HepG2 (cell line): ENCODE data around the gene EFNA2. TPM values are rescaled to one million over a fixed set of nuclear protein-coding genes. Genes with fewer than 3 reads are reported as not detected.

ENCODE experiments used
- ATF2 ChIP-seq: sonication (generic); formaldehyde crosslinking; IDR thresholded peaks from 2 replicates; pipeline ENCODE4 v1.4.0; 2020; ENCODE audit warnings: missing genetic modification reagents
- CAMTA2 ChIP-seq: sonication (generic); formaldehyde crosslinking; IDR thresholded peaks from 2 replicates; pipeline ENCODE4 v1.4.0; 2020; ENCODE audit warnings: mild to moderate bottlenecking, missing genetic modification reagents, borderline replicate concordance
- HMG20A ChIP-seq: IDR thresholded peaks from 2 replicates; pipeline ENCODE4 v1.6.1; 2016; ENCODE audit warnings: borderline replicate concordance
- KDM3A ChIP-seq: IDR thresholded peaks from 2 replicates; pipeline ENCODE4 v1.6.1; 2018; ENCODE audit warnings: low read depth, missing compliant biosample characterization
- KLF9 ChIP-seq: IDR thresholded peaks from 2 replicates; pipeline ENCODE4 v1.6.1; 2016; ENCODE audit warnings: low read depth
- MAZ ChIP-seq, 2 experiments: sonication (generic) in 1 of 2; formaldehyde crosslinking in 1 of 2; IDR thresholded peaks; 2 replicates each; pipeline versions ENCODE4 v1.5.0 to v1.6.1; 2012 to 2020; ENCODE audit warnings: low read depth in 2 of 2, mild to moderate bottlenecking in 2 of 2, borderline replicate concordance in 1 of 2, improper control_type of control experiment in 1 of 2, low read length in 1 of 2, missing genetic modification reagents in 1 of 2, moderate library complexity in 1 of 2
- MTERF4 ChIP-seq: sonication (generic); formaldehyde crosslinking; IDR thresholded peaks from 2 replicates; pipeline ENCODE4 v1.8.0; 2023; ENCODE audit warnings: mild to moderate bottlenecking, missing genetic modification reagents
- PCBP2 ChIP-seq: fragments of 200-400 bp; formaldehyde crosslinking; optimal IDR thresholded peaks from 2 replicates; pipeline ENCODE3; 2018; ENCODE audit warnings: low read length, low read depth; ENCODE audit not compliant: poor library complexity, severe bottlenecking
- SIN3B ChIP-seq: fragments of 150-350 bp; IDR thresholded peaks from 2 replicates; pipeline ENCODE4 v1.6.1; 2014; ENCODE audit warnings: low read length
- SIX1 ChIP-seq: sonication (generic); formaldehyde crosslinking; IDR thresholded peaks from 2 replicates; pipeline ENCODE4 v1.4.0; 2020; ENCODE audit warnings: missing genetic modification reagents, borderline replicate concordance
- SMC3 ChIP-seq: IDR thresholded peaks from 2 replicates; pipeline ENCODE4 v1.6.1; 2011; ENCODE audit warnings: low read length, improper control_type of control experiment
- ZBTB21 ChIP-seq: sonication (generic); formaldehyde crosslinking; IDR thresholded peaks from 2 replicates; pipeline ENCODE4 v1.4.0; 2020; ENCODE audit warnings: missing genetic modification reagents
- ZFP36 ChIP-seq: fragments of 150-350 bp; IDR thresholded peaks from 2 replicates; pipeline ENCODE4 v1.6.1; 2018; ENCODE audit warnings: borderline replicate concordance, low read length, low read depth; ENCODE audit not compliant: partially characterized antibody
- ZNF546 ChIP-seq: sonication (generic); formaldehyde crosslinking; conservative IDR thresholded peaks from 2 replicates; pipeline ENCODE4 v1.8.1; 2023; ENCODE audit warnings: mild to moderate bottlenecking, missing genetic modification reagents
- ZNF781 ChIP-seq: sonication (generic); formaldehyde crosslinking; IDR thresholded peaks from 2 replicates; pipeline ENCODE4 v1.5.1; 2020; ENCODE audit warnings: borderline replicate concordance, mild to moderate bottlenecking, missing genetic modification reagents; ENCODE audit errors: not compliant biosample characterization
- ZXDC ChIP-seq: sonication (generic); formaldehyde crosslinking; IDR thresholded peaks from 2 replicates; pipeline ENCODE4 v1.5.0; 2020; ENCODE audit warnings: mild to moderate bottlenecking, missing genetic modification reagents
- polyA plus RNA-seq, 8 experiments: library from polyadenylated mRNA; depleted of rRNA in 3 of 8; stranded (reverse) in 7 of 8; unstranded in 1 of 8; fragments of >200 nt; fragmentation: Illumina TruSeq in 4 of 8; extraction: Trizol in 4 of 8; gene quantifications; 2 replicates each; pipeline versions ENCODE4 v1.2.1 to v1.2.3, GENCODE V29; 2011 to 2016; ENCODE audit warnings: low read depth in 4 of 8, missing spikeins in 1 of 8, mixed read lengths in 1 of 8; ENCODE audit not compliant: insufficient read depth in 1 of 8
- total RNA-seq, 5 experiments: library from RNA; depleted of rRNA; stranded (reverse); fragments of >200 nt; fragmentation: Illumina TruSeq; extraction: Trizol; gene quantifications; 2 replicates each; pipeline ENCODE4 v1.2.3, GENCODE V29; 2016; ENCODE audit warnings: low read depth in 1 of 5
- TF ChIP-seq, protein P1 (sequence below), 2 experiments: IDR thresholded peaks; 2 replicates each; pipeline ENCODE4 v1.6.1; 2011 to 2012; ENCODE audit warnings: low read length in 2 of 2, borderline replicate concordance in 1 of 2, low read depth in 1 of 2, mild to moderate bottlenecking in 1 of 2, moderate library complexity in 1 of 2
- TF ChIP-seq, protein P2 (sequence below): sonication (generic); formaldehyde crosslinking; IDR thresholded peaks from 2 replicates; pipeline ENCODE4 v1.9.0; 2021; ENCODE audit warnings: missing genetic modification reagents, mild to moderate bottlenecking, borderline replicate concordance

The EFNA2 gene
- total and polyA plus RNA-seq, 2 of the 13 experiments (the other 11 are each of a cell fraction or from before 2014, with no cell fraction given): 6.0 to 9.9 TPM

- TF ChIP-seq ZXDC (no peak), MAZ (IDR thresholded peaks at IDR 0.05; ENCODE audit: borderline replicate concordance, low read depth, low read length) (no peak), MAZ (CRISPR knock-in tag; IDR thresholded peaks at IDR 0.05; ENCODE audit: low read depth) (peak; percentile 74), ZBTB21 (CRISPR knock-in tag) (no peak), SIN3B (no peak), KDM3A (no peak), SIX1 (CRISPR knock-in tag) (no peak), CAMTA2 (CRISPR knock-in tag) (no peak), HMG20A (CRISPR knock-in tag) (peak; percentile 55; the same call in 1 of the 2 replicates), ZNF781 (no peak), ZNF546 (CRISPR knock-in tag) (no peak), PCBP2 (no peak), ATF2 (no peak), SMC3 (no peak), ZFP36 (no peak), MTERF4 (CRISPR knock-in tag) (no peak), KLF9 (CRISPR knock-in tag) (no peak)
- TF ChIP-seq, protein P1, sequence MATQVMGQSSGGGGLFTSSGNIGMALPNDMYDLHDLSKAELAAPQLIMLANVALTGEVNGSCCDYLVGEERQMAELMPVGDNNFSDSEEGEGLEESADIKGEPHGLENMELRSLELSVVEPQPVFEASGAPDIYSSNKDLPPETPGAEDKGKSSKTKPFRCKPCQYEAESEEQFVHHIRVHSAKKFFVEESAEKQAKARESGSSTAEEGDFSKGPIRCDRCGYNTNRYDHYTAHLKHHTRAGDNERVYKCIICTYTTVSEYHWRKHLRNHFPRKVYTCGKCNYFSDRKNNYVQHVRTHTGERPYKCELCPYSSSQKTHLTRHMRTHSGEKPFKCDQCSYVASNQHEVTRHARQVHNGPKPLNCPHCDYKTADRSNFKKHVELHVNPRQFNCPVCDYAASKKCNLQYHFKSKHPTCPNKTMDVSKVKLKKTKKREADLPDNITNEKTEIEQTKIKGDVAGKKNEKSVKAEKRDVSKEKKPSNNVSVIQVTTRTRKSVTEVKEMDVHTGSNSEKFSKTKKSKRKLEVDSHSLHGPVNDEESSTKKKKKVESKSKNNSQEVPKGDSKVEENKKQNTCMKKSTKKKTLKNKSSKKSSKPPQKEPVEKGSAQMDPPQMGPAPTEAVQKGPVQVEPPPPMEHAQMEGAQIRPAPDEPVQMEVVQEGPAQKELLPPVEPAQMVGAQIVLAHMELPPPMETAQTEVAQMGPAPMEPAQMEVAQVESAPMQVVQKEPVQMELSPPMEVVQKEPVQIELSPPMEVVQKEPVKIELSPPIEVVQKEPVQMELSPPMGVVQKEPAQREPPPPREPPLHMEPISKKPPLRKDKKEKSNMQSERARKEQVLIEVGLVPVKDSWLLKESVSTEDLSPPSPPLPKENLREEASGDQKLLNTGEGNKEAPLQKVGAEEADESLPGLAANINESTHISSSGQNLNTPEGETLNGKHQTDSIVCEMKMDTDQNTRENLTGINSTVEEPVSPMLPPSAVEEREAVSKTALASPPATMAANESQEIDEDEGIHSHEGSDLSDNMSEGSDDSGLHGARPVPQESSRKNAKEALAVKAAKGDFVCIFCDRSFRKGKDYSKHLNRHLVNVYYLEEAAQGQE (IDR thresholded peaks at IDR 0.05; ENCODE audit: borderline replicate concordance in 1 of 2, low read depth in 1 of 2, low read length in 2 of 2): no peak
- TF ChIP-seq, protein P2, sequence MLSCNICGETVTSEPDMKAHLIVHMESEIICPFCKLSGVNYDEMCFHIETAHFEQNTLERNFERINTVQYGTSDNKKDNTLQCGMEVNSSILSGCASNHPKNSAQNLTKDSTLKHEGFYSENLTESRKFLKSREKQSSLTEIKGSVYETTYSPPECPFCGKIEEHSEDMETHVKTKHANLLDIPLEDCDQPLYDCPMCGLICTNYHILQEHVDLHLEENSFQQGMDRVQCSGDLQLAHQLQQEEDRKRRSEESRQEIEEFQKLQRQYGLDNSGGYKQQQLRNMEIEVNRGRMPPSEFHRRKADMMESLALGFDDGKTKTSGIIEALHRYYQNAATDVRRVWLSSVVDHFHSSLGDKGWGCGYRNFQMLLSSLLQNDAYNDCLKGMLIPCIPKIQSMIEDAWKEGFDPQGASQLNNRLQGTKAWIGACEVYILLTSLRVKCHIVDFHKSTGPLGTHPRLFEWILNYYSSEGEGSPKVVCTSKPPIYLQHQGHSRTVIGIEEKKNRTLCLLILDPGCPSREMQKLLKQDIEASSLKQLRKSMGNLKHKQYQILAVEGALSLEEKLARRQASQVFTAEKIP: no peak
These were observed 2.3 kb upstream of the EFNA2 start (continued) for GRCh38 chr19:1283207-1283916.
